IPS-18c (cell line): Measurements from ENCODE around the gene RNF180.

Source experiments
- H3K4me3 ChIP-seq: 2 replicates; pipeline ENCODE4 v1.7.0; 2013; ENCODE audit warnings: low read depth, mild to moderate bottlenecking, low read length, moderate library complexity; ENCODE audit not compliant: insufficient read depth
- H3K9me3 ChIP-seq: one replicate; pipeline ENCODE4 v1.6.1; 2013; ENCODE audit warnings: mild to moderate bottlenecking, low read length, moderate library complexity; ENCODE audit not compliant: control insufficient read depth, insufficient read depth

The RNF180 gene

DNA sequence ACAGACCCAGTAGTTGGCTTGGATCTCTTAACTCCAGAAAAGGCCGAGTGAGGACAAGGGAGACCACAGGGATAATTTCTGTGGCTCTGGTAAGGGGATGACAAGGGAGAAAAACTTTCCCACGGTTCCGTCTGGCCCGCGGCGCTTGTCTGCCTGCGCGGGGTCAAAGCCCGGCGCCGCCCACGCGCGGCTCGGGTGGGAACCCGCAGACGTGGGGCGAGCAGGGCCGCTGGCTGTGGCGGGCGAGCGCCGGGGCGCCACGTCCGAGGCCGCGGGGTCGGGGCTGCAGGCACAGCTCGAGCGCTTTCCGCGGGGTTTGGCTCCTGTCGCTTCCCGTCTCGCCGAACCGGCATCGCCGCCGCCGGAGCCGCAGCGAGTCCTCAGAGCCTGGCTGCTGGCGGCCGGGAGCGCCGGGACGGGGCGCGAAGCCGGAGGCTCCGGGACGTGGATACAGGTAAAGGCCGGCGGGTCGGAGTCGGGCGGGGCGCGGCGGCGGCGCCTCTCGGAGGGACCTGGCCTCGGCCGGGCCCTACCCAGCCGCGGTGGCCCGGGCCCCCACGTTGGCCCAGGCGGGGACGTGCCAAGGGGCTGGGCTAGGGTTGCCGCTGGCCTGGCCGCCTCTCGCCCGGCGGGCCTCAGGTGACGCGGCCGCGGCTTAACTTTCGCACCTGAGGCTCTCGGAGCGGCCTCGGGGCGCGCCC is at the start of gene RNF180:
Gene RNF180, plus strand, starts transcription at position 344 of the 701 bp plus-strand sequence. CDS start 34,965 bp downstream, outside the sequence.
- Histone ChIP-seq H3K4me3 (peak within 1 kb of the TSS; percentile 75), H3K9me3 (no peaks in the 10 kb centered on the region)

DNA sequence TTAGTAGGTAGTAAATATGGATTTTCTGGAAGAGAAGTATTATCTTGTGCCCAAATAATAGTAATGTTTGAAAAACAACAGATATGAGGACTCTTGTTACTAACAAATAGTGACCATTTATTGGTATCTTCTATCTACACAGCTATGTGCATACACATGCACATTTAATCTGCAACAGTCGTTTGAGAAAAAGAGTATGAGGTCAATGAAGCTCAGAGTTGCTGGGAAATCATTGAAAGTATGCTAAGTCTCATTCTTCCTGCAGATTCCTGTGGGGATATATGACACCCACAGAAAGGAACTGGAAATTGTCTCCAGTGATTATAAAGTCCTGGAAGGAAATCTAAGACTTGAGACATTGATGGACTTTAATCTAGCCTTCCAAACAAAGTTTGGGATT is 40.1 kb upstream of the RNF180 start:
- Histone ChIP-seq H3K4me3 (no peak overlapping the region), H3K9me3 (no peaks in the 10 kb centered on the region)

DNA sequence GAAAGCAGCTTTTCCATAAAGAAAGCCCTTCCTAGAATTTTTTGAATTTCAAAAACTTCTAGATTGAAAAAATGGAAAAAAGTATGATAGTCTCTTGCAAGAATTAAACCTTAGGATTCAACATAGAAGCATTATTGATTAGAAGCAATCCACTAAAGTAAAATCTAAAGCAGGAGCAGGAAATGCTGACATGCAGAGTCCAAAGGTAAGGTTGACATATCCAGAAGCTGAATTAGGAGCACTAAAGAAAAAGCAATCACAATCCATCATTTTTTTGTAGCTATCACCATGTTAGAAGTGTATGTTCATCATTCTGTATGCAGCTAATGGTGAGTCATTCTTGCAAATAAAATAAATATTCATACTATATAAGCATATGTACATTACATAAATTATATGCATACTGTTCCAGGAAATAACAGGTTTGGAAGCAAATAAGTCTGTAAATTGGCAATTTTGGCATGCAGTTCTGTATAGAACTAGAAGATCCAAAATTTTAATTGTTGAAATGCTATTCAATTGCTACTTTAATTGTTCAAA is 39.4 kb upstream of the RNF180 start:
- Histone ChIP-seq H3K4me3 (no peak overlapping the region), H3K9me3 (no peaks in the 10 kb centered on the region)

GRCh38 chr5:64140018-64140417 is 25.6 kb upstream of the RNF180 start:
- Histone ChIP-seq H3K9me3 (no peaks in the 10 kb centered on the region), H3K4me3 (no peak overlapping the region)

- H3K4me3 ChIP-seq, result no peak overlapping the region
These were observed 21.0 kb upstream of the RNF180 start for GRCh38 chr5:64144425-64145215.

GRCh38 chr5:64145216-64145895 is 20.3 kb upstream of the RNF180 start:
- Histone ChIP-seq H3K9me3 (peaks cover 2% of the 10 kb centered on the region), H3K4me3 (no peak overlapping the region)

More at GRCh38 chr5:64144425-64145215, 21.0 kb upstream of the RNF180 start:
- peaks cover under 1% of the 10 kb centered on the region for H3K9me3 ChIP-seq

- H3K9me3 ChIP-seq, result peaks cover 2% of the 10 kb centered on the region
- H3K4me3 ChIP-seq, result no peak overlapping the region
These were observed 18.3 kb upstream of the RNF180 start for GRCh38 chr5:64147379-64147778.

GRCh38 chr5:64147849-64148441 is 17.7 kb upstream of the RNF180 start:
- Histone ChIP-seq H3K9me3 (peaks cover 2% of the 10 kb centered on the region), H3K4me3 (no peak overlapping the region)

- H3K4me3 ChIP-seq, result no peak overlapping the region
- peaks cover 2% of the 10 kb centered on the region for H3K9me3 ChIP-seq
These were observed 16.4 kb upstream of the RNF180 start for GRCh38 chr5:64149268-64149667.

- Histone ChIP-seq H3K4me3 (no peak overlapping the region), H3K9me3 (peaks cover 2% of the 10 kb centered on the region)
These were observed 15.7 kb upstream of the RNF180 start for GRCh38 chr5:64149857-64150521.

- Histone ChIP-seq H3K9me3 (no peaks in the 10 kb centered on the region), H3K4me3 (no peak overlapping the region)
These were observed 9.4 kb upstream of the RNF180 start for GRCh38 chr5:64156261-64156660.

- H3K4me3 ChIP-seq, result no peak overlapping the region
- H3K9me3 ChIP-seq, result no peaks in the 10 kb centered on the region
These were observed 6.8 kb upstream of the RNF180 start for GRCh38 chr5:64158827-64159226.

DNA sequence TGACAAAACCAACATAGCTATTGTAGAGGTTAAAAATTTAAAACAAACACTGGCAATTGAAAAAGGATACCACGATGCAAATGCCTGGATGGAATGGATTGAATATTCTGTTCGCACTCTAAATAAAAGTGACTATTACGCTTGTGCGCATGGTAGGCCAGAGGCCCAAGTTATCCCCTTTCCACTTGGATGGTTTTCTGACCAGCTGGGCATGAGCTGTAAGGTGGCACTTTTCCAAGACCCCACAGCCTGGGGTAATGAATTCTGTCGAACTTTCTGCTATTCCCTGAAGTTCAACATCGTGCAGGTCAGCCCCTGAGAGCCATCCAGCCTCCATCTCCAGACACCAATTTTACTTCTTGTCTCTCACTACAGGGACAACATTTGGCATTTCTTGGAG is 5.4 kb upstream of the RNF180 start:
- Histone ChIP-seq H3K9me3 (no peaks in the 10 kb centered on the region), H3K4me3 (no peak overlapping the region)

GRCh38 chr5:64161420-64161819 is 4.2 kb upstream of the RNF180 start:
- no peaks in the 10 kb centered on the region for H3K9me3 ChIP-seq
- no peak overlapping the region for H3K4me3 ChIP-seq

- H3K4me3 ChIP-seq, result no peak overlapping the region
- no peaks in the 10 kb centered on the region for H3K9me3 ChIP-seq
These were observed 2.5 kb upstream of the RNF180 start for GRCh38 chr5:64163135-64163534.

GRCh38 chr5:64163746-64164145 is 1.9 kb upstream of the RNF180 start:
- Histone ChIP-seq H3K4me3 (no peak overlapping the region), H3K9me3 (no peaks in the 10 kb centered on the region)

- Histone ChIP-seq H3K9me3 (no peaks in the 10 kb centered on the region), H3K4me3 (no peak overlapping the region)
These were observed 1.5 kb upstream of the RNF180 start for GRCh38 chr5:64164166-64164565.
